H1 (cell line): ENCODE measurements around the gene ZFAND3. TPM values are rescaled to one million over a fixed set of nuclear protein-coding genes. Genes with fewer than 3 reads are reported as not detected.
A peak's percentile ranks its signal among the peaks of the same experiment; 100 is the strongest.

ENCODE experiments used
- CTCF ChIA-PET: fragments of 300-600 bp; sonication (Branson Sonifier 250); formaldehyde crosslinking; loops from one replicate; lab custom pipeline; 2021; ENCODE audit not compliant: partially characterized antibody; lab: Charles Lee
- POLR2A ChIA-PET: fragments of 300-600 bp; sonication (Branson Sonifier 250); formaldehyde crosslinking; loops from one replicate; lab custom pipeline; 2021; ENCODE audit warnings: inconsistent platforms; ENCODE audit not compliant: partially characterized antibody; lab: Charles Lee
- DNase-seq, 2 experiments: peaks; one replicate each; pipeline versions ENCODE4 v3.0.0 to v3.0.0-alpha.2; 2010 to 2022; ENCODE audit warnings: low spot score in 2 of 2, low read depth in 1 of 2, mixed read lengths in 1 of 2
- FAIRE-seq: peaks from 2 replicates; lab custom pipeline; 2011; peaks lifted over from hg19 to GRCh38; lab: Jason Lieb, UNC
- H2AFZ ChIP-seq: 2 replicates; pipeline ENCODE4 v1.8.1; 2012; ENCODE audit warnings: low read length, inconsistent platforms
- H2AK5ac ChIP-seq: 2 replicates; pipeline ENCODE4 v1.6.1; 2013; ENCODE audit warnings: low read depth, low read length
- H2BK120ac ChIP-seq: replicated peaks from 2 replicates; pipeline ENCODE3; 2013; ENCODE audit warnings: low read depth, low read length, inconsistent platforms
- H2BK12ac ChIP-seq: 2 replicates; pipeline ENCODE4 v1.6.1; 2013; ENCODE audit warnings: low read depth, low read length
- H2BK15ac ChIP-seq: 2 replicates; pipeline ENCODE4 v1.6.1; 2013; ENCODE audit warnings: low read length
- H2BK20ac ChIP-seq: 2 replicates; pipeline ENCODE4 v1.6.1; 2013; ENCODE audit warnings: low read length
- H2BK5ac ChIP-seq: 2 replicates; pipeline ENCODE4 v1.6.1; 2013; ENCODE audit warnings: low read depth, low read length
- H3K14ac ChIP-seq: 2 replicates; pipeline ENCODE4 v1.6.1; 2013; ENCODE audit warnings: inconsistent platforms; ENCODE audit not compliant: insufficient read length
- H3K18ac ChIP-seq: 2 replicates; pipeline ENCODE4 v1.6.1; 2013; ENCODE audit warnings: low read length; ENCODE audit errors: extremely low read depth
- H3K23ac ChIP-seq: 2 replicates; pipeline ENCODE4 v1.6.1; 2013; ENCODE audit warnings: inconsistent platforms; ENCODE audit not compliant: insufficient read length
- H3K23me2 ChIP-seq: 2 replicates; pipeline ENCODE4 v1.6.1; 2013; ENCODE audit warnings: low read depth, low read length
- H3K27ac ChIP-seq: 2 replicates; pipeline ENCODE4 v1.6.1; 2011; ENCODE audit warnings: low read depth, low read length, inconsistent platforms
- H3K27me3 ChIP-seq, 4 experiments: replicated peaks in 1 of 4; 1 replicate in 1 of 4; 2 replicates in 3 of 4; pipeline versions ENCODE4 v1.6.1 to v1.8.1; 2011 to 2013; ENCODE audit warnings: low read length in 3 of 4, mild to moderate bottlenecking in 3 of 4, inconsistent platforms in 2 of 4, mixed read lengths in 2 of 4, moderate library complexity in 1 of 4; ENCODE audit not compliant: control insufficient read depth in 3 of 4, insufficient read depth in 3 of 4; ENCODE audit errors: extremely low read depth in 1 of 4
- H3K36me3 ChIP-seq, 4 experiments: 2 replicates each; pipeline versions ENCODE4 v1.6.1 to v1.8.1; 2011 to 2013; ENCODE audit warnings: mild to moderate bottlenecking in 4 of 4, low read length in 3 of 4, moderate library complexity in 2 of 4, control low read depth in 1 of 4, inconsistent platforms in 1 of 4; ENCODE audit not compliant: insufficient read depth in 4 of 4, control insufficient read depth in 2 of 4
- H3K4ac ChIP-seq: replicated peaks from 2 replicates; pipeline ENCODE3; 2013; ENCODE audit warnings: low read length, low read depth, mixed read lengths, inconsistent platforms; ENCODE audit not compliant: insufficient read length
- H3K4me1 ChIP-seq, 4 experiments: replicated peaks in 1 of 4; 1 replicate in 1 of 4; 2 replicates in 3 of 4; pipeline versions ENCODE4 v1.6.1 to v1.8.1; 2011 to 2013; ENCODE audit warnings: low read length in 3 of 4, inconsistent platforms in 2 of 4, mixed read lengths in 1 of 4; ENCODE audit not compliant: insufficient read depth in 4 of 4, control insufficient read depth in 3 of 4
- H3K4me2 ChIP-seq, 2 experiments: 2 replicates each; pipeline versions ENCODE4 v1.6.1 to v1.8.1; 2011 to 2013; ENCODE audit warnings: low read depth in 2 of 2, low read length in 2 of 2, control low read depth in 1 of 2, inconsistent platforms in 1 of 2, mild to moderate bottlenecking in 1 of 2; ENCODE audit not compliant: insufficient read depth in 1 of 2
- H3K4me3 ChIP-seq, 4 experiments: fragments of 200-600, 300-600 bp in 1 of 4; sonication (generic), shearing (Covaris generic), sonication (Bioruptor Twin) in 1 of 4; 2 replicates each; pipeline versions ENCODE4 v1.5.1 to v1.8.1; 2011 to 2016; ENCODE audit warnings: low read length in 4 of 4, low read depth in 3 of 4, control low read depth in 2 of 4, inconsistent platforms in 2 of 4, mild to moderate bottlenecking in 2 of 4, mixed read lengths in 1 of 4, moderate library complexity in 1 of 4; ENCODE audit not compliant: insufficient read depth in 2 of 4; ENCODE audit errors: extremely low read depth in 1 of 4
- H3K56ac ChIP-seq: replicated peaks from 2 replicates; pipeline ENCODE3; 2013; ENCODE audit warnings: low read depth, mild to moderate bottlenecking, mixed read lengths, low read length, inconsistent platforms; ENCODE audit not compliant: insufficient read length
- H3K79me1 ChIP-seq: 2 replicates; pipeline ENCODE4 v1.6.1; 2013; ENCODE audit warnings: low read depth, low read length, control low read depth
- H3K79me2 ChIP-seq, 2 experiments: 2 replicates each; pipeline versions ENCODE4 v1.6.1 to v1.8.1; 2012 to 2013; ENCODE audit warnings: low read length in 2 of 2, mild to moderate bottlenecking in 2 of 2, inconsistent platforms in 1 of 2; ENCODE audit not compliant: insufficient read depth in 2 of 2, control insufficient read depth in 1 of 2
- H3K9ac ChIP-seq, 4 experiments: replicated peaks in 1 of 4; 1 replicate in 1 of 4; 2 replicates in 3 of 4; pipeline versions ENCODE4 v1.6.1 to v1.8.1; 2011 to 2013; ENCODE audit warnings: low read depth in 3 of 4, low read length in 3 of 4, control low read depth in 2 of 4, mild to moderate bottlenecking in 2 of 4, moderate library complexity in 2 of 4, inconsistent platforms in 1 of 4; ENCODE audit errors: extremely low read depth in 1 of 4
- H3K9me3 ChIP-seq, 2 experiments: 2 replicates each; pipeline versions ENCODE4 v1.6.1 to v1.8.1; 2012 to 2013; ENCODE audit warnings: mild to moderate bottlenecking in 2 of 2, moderate library complexity in 2 of 2, control low read depth in 1 of 2, inconsistent platforms in 1 of 2, low read depth in 1 of 2, low read length in 1 of 2, mixed read lengths in 1 of 2; ENCODE audit not compliant: insufficient read depth in 2 of 2
- H4K20me1 ChIP-seq, 2 experiments: replicated peaks in 1 of 2; 2 replicates each; pipeline versions ENCODE3 to v1.8.1; 2011 to 2013; ENCODE audit warnings: inconsistent platforms in 2 of 2, low read length in 2 of 2, mild to moderate bottlenecking in 1 of 2; ENCODE audit not compliant: insufficient read depth in 2 of 2, control insufficient read depth in 1 of 2
- H4K5ac ChIP-seq: 2 replicates; pipeline ENCODE4 v1.6.1; 2013; ENCODE audit warnings: low read length, low read depth, mixed read lengths, inconsistent platforms; ENCODE audit not compliant: insufficient read length
- H4K8ac ChIP-seq: 2 replicates; pipeline ENCODE4 v1.8.0; 2013; ENCODE audit warnings: mild to moderate bottlenecking, moderate library complexity, low read length, inconsistent platforms; ENCODE audit not compliant: insufficient read depth; ENCODE audit errors: extremely low read depth
- H4K91ac ChIP-seq: replicated peaks from 2 replicates; pipeline ENCODE3; 2013; ENCODE audit warnings: low read length, mixed read lengths, inconsistent platforms; ENCODE audit not compliant: insufficient read length
- ATF3 ChIP-seq: IDR thresholded peaks from 2 replicates; pipeline ENCODE4 v1.6.1; 2011; ENCODE audit warnings: low read depth, mild to moderate bottlenecking, low read length; ENCODE audit not compliant: insufficient read depth
- CBX8 ChIP-seq: fragments of 300-800, 300-1000 bp; sonication (generic); IDR thresholded peaks from 2 replicates; pipeline ENCODE4 v1.7.1; 2016; ENCODE audit warnings: low read depth, low read length, borderline replicate concordance
- CEBPB ChIP-seq: IDR thresholded peaks from 2 replicates; pipeline ENCODE4 v1.6.1; 2012; ENCODE audit warnings: low read depth, low read length
- EP300 ChIP-seq, 2 experiments: IDR thresholded peaks; 1 replicate in 1 of 2; 2 replicates in 1 of 2; pipeline ENCODE4 v1.6.1; 2011 to 2012; ENCODE audit warnings: low read depth in 2 of 2, low read length in 2 of 2, mild to moderate bottlenecking in 2 of 2, borderline replicate concordance in 1 of 2, inconsistent platforms in 1 of 2, moderate library complexity in 1 of 2
- SUZ12 ChIP-seq: fragments of 200-600 bp; sonication (generic); IDR thresholded peaks from 2 replicates; pipeline ENCODE4 v1.6.1; 2012; ENCODE audit warnings: mild to moderate bottlenecking, inconsistent platforms, low read length, moderate library complexity, mixed read lengths
- TAF7 ChIP-seq: optimal IDR thresholded peaks from 2 replicates; pipeline ENCODE3; 2011; ENCODE audit warnings: low read depth, mild to moderate bottlenecking, inconsistent platforms, low read length, moderate library complexity, borderline replicate concordance
- YY1 ChIP-seq: IDR thresholded peaks from 2 replicates; pipeline ENCODE4 v1.6.1; 2011; ENCODE audit warnings: low read depth, mild to moderate bottlenecking, low read length
- WGBS, 2 experiments: shearing (Covaris generic) in 1 of 2; methylation state at CpG; one replicate each; pipeline versions ENCODE4 v1.1.6 to v1.1.7; 2013 to 2015; ENCODE audit warnings: low lambda C conversion rate in 2 of 2, mixed read lengths in 2 of 2, inconsistent platforms in 1 of 2, low coverage in 1 of 2, missing lambda C conversion rate in 1 of 2; ENCODE audit not compliant: insufficient replicate concordance in 2 of 2, insufficient coverage in 1 of 2, insufficient read length in 1 of 2; ENCODE audit errors: extremely low coverage in 1 of 2, missing lambda C conversion rate in 1 of 2; 5-methylcytosine and 5-hydroxymethylcytosine counted together
- polyA plus RNA-seq, 7 experiments: library from polyadenylated mRNA; depleted of rRNA in 3 of 7; stranded (reverse) in 5 of 7; unstranded in 2 of 7; fragments of >200 nt in 5 of 7; fragments of 200-250 nt in 2 of 7; gene quantifications; 1 replicate in 5 of 7; 2 replicates in 1 of 7; 4 replicates in 1 of 7; pipeline versions ENCODE4 v1.2.1 to v1.2.3, GENCODE V29; 2011 to 2013; ENCODE audit warnings: missing spikeins in 2 of 7, mixed read lengths in 2 of 7
- total RNA-seq: library from RNA; stranded (reverse); fragmentation: NEBNext Ultra II Directional; extraction: Animal tissue kit (Norgen Biotek cat#: 25700); gene quantifications from 2 replicates; pipeline ENCODE4 v1.2.1, GENCODE V29; 2021

Gene ZFAND3
- total and polyA plus RNA-seq, 2 of the 8 experiments (the other 6 are each of a cell fraction or from before 2014, with no cell fraction given), result 13.0 to 51.3 TPM

- Histone ChIP-seq H4K5ac (peak overlapping the region; percentile 49), H2BK20ac (peak overlapping the region; percentile 93; the same call in 1 of the 2 replicates), H3K14ac (no peak overlapping the region), H3K4me3 (peak overlapping the region; percentile 44 to 73 (median 66)), H2BK12ac (peak overlapping the region; percentile 92), H3K79me1 (no peaks in the 10 kb centered on the region), H3K27me3 (peaks cover 0 to 18% (median 14%) of the 10 kb centered on the region in 4 experiments; a peak in 6 of 7 replicates), H3K4ac (no peak overlapping the region), H3K4me2 (peak overlapping the region; percentile 80 to 100), H3K4me1 (peaks cover 1 to 36% (median 20%) of the 10 kb centered on the region in 4 experiments), H2AK5ac (no peak overlapping the region), H3K36me3 (no peaks in the 10 kb centered on the region), H3K27ac (0 out of 2 replicates have a peak overlapping the region, but pooled peaks have one; percentile 14), H3K9ac (peak overlapping the region in 3 of 4 experiments; percentile 69 to 82 (median 81); a peak in 5 of 7 replicates), H2BK120ac (peak overlapping the region; percentile 71), H3K18ac (peak overlapping the region; percentile 99), H4K91ac (peak overlapping the region; percentile 75), H3K9me3 (no peaks in the 10 kb centered on the region), H4K20me1 (no peaks in the 10 kb centered on the region), H3K79me2 (no peaks in the 10 kb centered on the region), H3K23me2 (peaks cover 12% of the 10 kb centered on the region), H3K56ac (peak overlapping the region; percentile 20), H2AFZ (peak overlapping the region; percentile 96), H2BK5ac (peak overlapping the region; percentile 93; the same call in 1 of the 2 replicates), H4K8ac (peak overlapping the region; percentile 83; the same call in 1 of the 2 replicates), H2BK15ac (peak overlapping the region; percentile 97; the same call in 1 of the 2 replicates), H3K23ac (no peak overlapping the region)
- ChIA-PET CTCF (interaction anchor here (0.8 to 4.4 kb wide), 9 partner anchors 7 to 250 kb away, joined by 3 to 16 read pairs (median 3); no protein-coding TSS in a partner anchor), POLR2A (interaction anchor here (0.7 to 3.9 kb wide), 10 partner anchors 8 to 783 kb away, joined by 3 to 26 read pairs (median 3); partner anchors contain the start of gene ZFAND3)
- FAIRE-seq (no peak), DNase-seq (peak in 1 of 2 experiments; percentile 66)
- 3% methylated on average over 35 of the region's 35 CpGs; no CpG with 5 or more reads in 1 of the 2 experiments for WGBS, 2 experiments
- TF ChIP-seq YY1 (peak; percentile 92), CBX8 (no peak), EP300 (IDR thresholded peaks at IDR 0.05; ENCODE audit: borderline replicate concordance in 1 of 2, low read depth in 2 of 2, low read length in 2 of 2) (no peak), CEBPB (no peak), SUZ12 (0 out of 2 replicates have a peak, but pooled peaks have one; percentile 62), TAF7 (peak; percentile 55), ATF3 (no peak)
Observed at GRCh38 chr6:37783856-37784584, 35.5 kb upstream of the ZFAND3 start.
